ENCODE measurements around the gene CD63. TPM values are rescaled to one million over a fixed set of nuclear protein-coding genes. Genes with fewer than 3 reads are reported as not detected.
A peak's percentile ranks its signal among the peaks of the same experiment; 100 is the strongest.

Gene CD63
- total RNA-seq, 1 experiment from 2014 or later = 581 TPM

DNA sequence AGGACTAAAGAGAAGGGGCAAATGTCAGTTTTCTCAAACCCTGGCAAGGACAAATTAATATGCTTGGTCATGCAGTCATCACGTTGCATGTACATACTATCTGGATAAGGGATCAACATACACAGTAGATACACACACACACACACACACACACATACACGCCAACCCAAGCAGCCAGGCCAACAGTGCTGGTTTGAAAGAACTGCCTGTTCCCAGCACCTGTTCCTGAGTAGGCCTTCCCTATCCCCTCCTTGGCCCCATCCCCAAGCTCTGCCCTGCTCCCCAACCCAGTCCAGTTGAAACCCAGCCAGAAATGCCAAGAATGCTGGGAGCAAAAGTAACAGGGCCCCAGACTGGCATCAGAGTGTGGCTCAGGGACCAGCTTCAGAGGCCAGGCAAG lies 25.5 kb downstream of the CD63 start:
- no peak overlapping the region for H2AK5ac ChIP-seq (ENCODE audit: insufficient read length, low read length)
- peaks cover 7% of the 10 kb centered on the region for H4K20me1 ChIP-seq (ENCODE audit: control insufficient read depth, insufficient read depth, insufficient read length)
- H3T11ph ChIP-seq (ENCODE audit: low read length) = no peak overlapping the region
- no peak overlapping the region for H4K91ac ChIP-seq (ENCODE audit: insufficient read length, low read depth, low read length)
- no peaks in the 10 kb centered on the region; the same call in 1 of the 2 replicates for H3K79me2 ChIP-seq (ENCODE audit: insufficient read depth, low read length)
- no peaks in the 10 kb centered on the region for H3K4me1 ChIP-seq (ENCODE audit: insufficient read depth, low read length)
- peaks cover 5% of the 10 kb centered on the region for H3K27me3 Mint-ChIP-seq (ENCODE audit: low read depth)
- H3K4me2 ChIP-seq (ENCODE audit: insufficient read depth, insufficient read length, low read length) = no peak overlapping the region
- H3K18ac ChIP-seq (ENCODE audit: insufficient read length, low read depth, low read length) = no peak overlapping the region
- H2BK5ac ChIP-seq (ENCODE audit: insufficient read length, low read length) = no peak overlapping the region
- H3K9me3 ChIP-seq (ENCODE audit: control insufficient read depth, low read depth, low read length) = no peaks in the 10 kb centered on the region
- H3K4me3 Mint-ChIP-seq = no peak overlapping the region
- no peak overlapping the region for H3K14ac ChIP-seq (ENCODE audit: insufficient read depth, low read length)
- no CpG with 5 or more reads among the region's 2 CpGs for WGBS (ENCODE audit: extremely low coverage, insufficient read length, low lambda C conversion rate)
- H3K4me1 Mint-ChIP-seq = peaks cover 27 to 31% of the 10 kb centered on the region in 2 experiments
- H3K36me3 Mint-ChIP-seq (ENCODE audit: insufficient read depth in 1 of 3, low read depth in 3 of 3) = peaks cover 5 to 22% (median 12%) of the 10 kb centered on the region in 3 experiments; a peak in 6 of 7 replicates
- H2BK20ac ChIP-seq (ENCODE audit: low read depth, low read length, poor library complexity, severe bottlenecking) = no peak overlapping the region
- H4K8ac ChIP-seq (replicated peaks; ENCODE audit: insufficient read length, low read depth, low read length) = no peak overlapping the region
- no peak overlapping the region for H3K23ac ChIP-seq (ENCODE audit: insufficient read length, low read depth, low read length)
- H2BK15ac ChIP-seq (ENCODE audit: low read depth, low read length) = no peak overlapping the region
- H3K4ac ChIP-seq (ENCODE audit: low read depth, low read length) = no peak overlapping the region
- DNase-seq = no peak
- TF ChIP-seq, protein P1, sequence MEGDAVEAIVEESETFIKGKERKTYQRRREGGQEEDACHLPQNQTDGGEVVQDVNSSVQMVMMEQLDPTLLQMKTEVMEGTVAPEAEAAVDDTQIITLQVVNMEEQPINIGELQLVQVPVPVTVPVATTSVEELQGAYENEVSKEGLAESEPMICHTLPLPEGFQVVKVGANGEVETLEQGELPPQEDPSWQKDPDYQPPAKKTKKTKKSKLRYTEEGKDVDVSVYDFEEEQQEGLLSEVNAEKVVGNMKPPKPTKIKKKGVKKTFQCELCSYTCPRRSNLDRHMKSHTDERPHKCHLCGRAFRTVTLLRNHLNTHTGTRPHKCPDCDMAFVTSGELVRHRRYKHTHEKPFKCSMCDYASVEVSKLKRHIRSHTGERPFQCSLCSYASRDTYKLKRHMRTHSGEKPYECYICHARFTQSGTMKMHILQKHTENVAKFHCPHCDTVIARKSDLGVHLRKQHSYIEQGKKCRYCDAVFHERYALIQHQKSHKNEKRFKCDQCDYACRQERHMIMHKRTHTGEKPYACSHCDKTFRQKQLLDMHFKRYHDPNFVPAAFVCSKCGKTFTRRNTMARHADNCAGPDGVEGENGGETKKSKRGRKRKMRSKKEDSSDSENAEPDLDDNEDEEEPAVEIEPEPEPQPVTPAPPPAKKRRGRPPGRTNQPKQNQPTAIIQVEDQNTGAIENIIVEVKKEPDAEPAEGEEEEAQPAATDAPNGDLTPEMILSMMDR (conservative IDR thresholded peaks at IDR 0.05) = no peak
- H3K56ac ChIP-seq (ENCODE audit: insufficient read length, low read depth, low read length) = no peak overlapping the region
- H2BK120ac ChIP-seq (ENCODE audit: low read depth, low read length, poor library complexity, severe bottlenecking) = no peak overlapping the region
- peaks cover 13% of the 10 kb centered on the region for H3K23me2 ChIP-seq (ENCODE audit: insufficient read length, low read depth, low read length, poor library complexity, severe bottlenecking)
- no peaks in the 10 kb centered on the region for H3K9me3 Mint-ChIP-seq
- peak overlapping the region in 2 of 3 experiments; percentile 30 to 34; a peak in 3 of 7 replicates for H3K27ac Mint-ChIP-seq
- no peak overlapping the region for H2BK12ac ChIP-seq (ENCODE audit: insufficient read length, low read depth, low read length)
- H3K27ac ChIP-seq (ENCODE audit: insufficient read length, low read depth, low read length) = no peak overlapping the region
- H3K79me1 ChIP-seq (ENCODE audit: insufficient read depth, low read depth, low read length, poor library complexity, severe bottlenecking) = peaks cover 5% of the 10 kb centered on the region
- H3K27me3 ChIP-seq (ENCODE audit: insufficient read depth, low read length) = no peaks in the 10 kb centered on the region; the same call in 1 of the 2 replicates
- H2AFZ ChIP-seq (ENCODE audit: low read length) = no peak overlapping the region
- no peak overlapping the region for H3K9ac ChIP-seq (ENCODE audit: extremely low read depth, insufficient read length, low read length)
- no peak overlapping the region for H4K5ac ChIP-seq (ENCODE audit: insufficient read length, low read depth, low read length)

Measured in H9 (cell line).